ENCODE measurements around the gene ANGPTL8.

DNA sequence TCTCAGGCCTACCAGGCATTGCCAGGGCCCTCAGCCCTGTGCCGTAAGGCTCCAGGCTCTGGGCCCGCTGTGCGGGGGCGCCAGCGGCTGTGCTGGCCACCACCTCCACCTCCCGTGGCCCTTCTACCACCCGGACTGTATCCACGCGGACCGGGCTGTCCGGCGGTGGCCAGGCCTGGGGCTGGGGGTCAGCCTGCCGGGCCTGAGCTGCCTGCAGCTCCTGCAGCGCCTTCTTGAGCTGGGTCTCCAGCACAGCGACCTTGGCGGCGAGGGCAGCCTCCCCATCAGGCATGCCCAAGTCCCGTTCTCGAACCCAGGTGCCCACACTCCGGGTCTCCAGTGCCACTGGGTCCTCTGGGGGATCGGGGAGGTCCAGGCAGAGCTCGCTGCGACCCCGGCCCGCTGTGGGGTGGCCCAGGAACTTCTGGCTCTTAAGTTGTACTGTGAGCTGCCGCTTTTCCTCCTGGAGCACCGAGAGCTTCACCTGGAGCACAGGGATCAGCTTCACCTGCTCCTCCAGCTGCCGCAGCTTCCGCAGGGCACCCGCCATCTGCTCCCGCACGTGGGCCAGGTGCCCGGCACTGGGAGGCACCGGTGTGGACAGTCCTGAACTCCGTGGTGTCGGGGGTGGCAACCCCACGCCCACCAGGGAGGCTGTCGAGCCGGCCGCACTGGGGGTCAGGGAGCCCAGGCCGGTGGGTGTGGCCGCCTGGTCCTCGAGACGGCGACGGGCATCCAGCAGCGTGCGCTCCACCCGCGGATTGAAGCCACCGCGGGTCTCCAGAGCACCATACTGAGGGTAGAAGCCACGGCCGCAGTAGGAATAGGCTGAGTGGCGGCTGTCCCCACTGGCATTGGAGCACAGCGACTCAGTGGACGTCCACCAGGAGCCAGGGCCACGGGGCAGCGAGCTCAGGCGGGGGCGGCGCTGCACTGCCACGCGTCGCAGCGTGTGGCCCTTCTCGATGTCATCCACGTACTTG lies 46.2 kb upstream of the ANGPTL8 start:
- TF ChIP-seq, protein P1, sequence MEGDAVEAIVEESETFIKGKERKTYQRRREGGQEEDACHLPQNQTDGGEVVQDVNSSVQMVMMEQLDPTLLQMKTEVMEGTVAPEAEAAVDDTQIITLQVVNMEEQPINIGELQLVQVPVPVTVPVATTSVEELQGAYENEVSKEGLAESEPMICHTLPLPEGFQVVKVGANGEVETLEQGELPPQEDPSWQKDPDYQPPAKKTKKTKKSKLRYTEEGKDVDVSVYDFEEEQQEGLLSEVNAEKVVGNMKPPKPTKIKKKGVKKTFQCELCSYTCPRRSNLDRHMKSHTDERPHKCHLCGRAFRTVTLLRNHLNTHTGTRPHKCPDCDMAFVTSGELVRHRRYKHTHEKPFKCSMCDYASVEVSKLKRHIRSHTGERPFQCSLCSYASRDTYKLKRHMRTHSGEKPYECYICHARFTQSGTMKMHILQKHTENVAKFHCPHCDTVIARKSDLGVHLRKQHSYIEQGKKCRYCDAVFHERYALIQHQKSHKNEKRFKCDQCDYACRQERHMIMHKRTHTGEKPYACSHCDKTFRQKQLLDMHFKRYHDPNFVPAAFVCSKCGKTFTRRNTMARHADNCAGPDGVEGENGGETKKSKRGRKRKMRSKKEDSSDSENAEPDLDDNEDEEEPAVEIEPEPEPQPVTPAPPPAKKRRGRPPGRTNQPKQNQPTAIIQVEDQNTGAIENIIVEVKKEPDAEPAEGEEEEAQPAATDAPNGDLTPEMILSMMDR (IDR thresholded peaks at IDR 0.05), result no peak
- TF ChIP-seq POLR2A (IDR thresholded peaks at IDR 0.05), result no peak
